Naive thymus-derived CD8-positive, alpha-beta T cell (primary cell): ENCODE results near the gene COL5A1. TPM values are rescaled to one million over a fixed set of nuclear protein-coding genes. Genes with fewer than 3 reads are reported as not detected.

Experiments used
- ATAC-seq, 2 donors: fragments of 150-1000 bp; cut with Tn5 transposase in 1 of 2; sonication (Bioruptor Pico), chemical (Tn5 transposase) in 1 of 2; 1 replicate in 1 of 2; 2 replicates in 1 of 2; pipeline ENCODE4 v1.10.0; 2021; ENCODE audit warnings: mild to moderate bottlenecking in 2 of 2, moderate library complexity in 2 of 2
- POLR2A ChIA-PET: fragments of 350-600 bp; sonication (Branson Sonifier 250); formaldehyde crosslinking; loops from one replicate; lab custom pipeline; 2021; ENCODE audit warnings: antibody characterized with exemption; lab: Charles Lee
- DNase-seq, 10 donors: peaks; one replicate each; pipeline versions ENCODE4 v3.0.0 to v3.0.0-alpha.2; 2020 to 2022
- H3K27ac Mint-ChIP-seq, 10 donors: one replicate each; pipeline ENCODE4 v1.8.0; 2020 to 2022; ENCODE audit warnings: mild to moderate bottlenecking in 10 of 10, mixed read lengths in 10 of 10, moderate library complexity in 4 of 10, inconsistent platforms in 1 of 10
- H3K27me3 Mint-ChIP-seq, 5 donors: one replicate each; pipeline ENCODE4 v1.8.0; 2021 to 2022; ENCODE audit warnings: mixed read lengths in 5 of 5
- H3K36me3 Mint-ChIP-seq, 3 donors: one replicate each; pipeline ENCODE4 v1.8.0; 2020 to 2022; ENCODE audit warnings: mixed read lengths in 3 of 3, mild to moderate bottlenecking in 2 of 3, inconsistent platforms in 1 of 3
- H3K4me1 Mint-ChIP-seq, 4 donors: one replicate each; pipeline ENCODE4 v1.8.0; 2021 to 2022; ENCODE audit warnings: mixed read lengths in 4 of 4
- H3K4me3 Mint-ChIP-seq, 10 donors: one replicate each; pipeline ENCODE4 v1.8.0; 2020 to 2022; ENCODE audit warnings: mild to moderate bottlenecking in 10 of 10, mixed read lengths in 10 of 10, moderate library complexity in 6 of 10, inconsistent platforms in 1 of 10
- H3K9me3 Mint-ChIP-seq, 9 donors: one replicate each; pipeline ENCODE4 v1.8.0; 2020 to 2022; ENCODE audit warnings: mixed read lengths in 9 of 9, mild to moderate bottlenecking in 3 of 9, inconsistent platforms in 1 of 9, moderate library complexity in 1 of 9
- polyA plus RNA-seq, 3 donors: library from polyadenylated mRNA; unstranded; fragments of 300-500 nt; fragmentation: Illumina TruSeq; gene quantifications; one replicate each; pipeline ENCODE4 v1.2.3, GENCODE V29; 2021
- total RNA-seq, 8 experiments: library from RNA in 2 of 8; stranded (reverse) in 2 of 8; gene quantifications; one replicate each; pipeline ENCODE4 v1.2.3 and lab custom pipeline; 2021 to 2026

Gene COL5A1
- total and polyA plus RNA-seq, 5 experiments from 2014 or later: 0.26 TPM; not detected in 4

DNA sequence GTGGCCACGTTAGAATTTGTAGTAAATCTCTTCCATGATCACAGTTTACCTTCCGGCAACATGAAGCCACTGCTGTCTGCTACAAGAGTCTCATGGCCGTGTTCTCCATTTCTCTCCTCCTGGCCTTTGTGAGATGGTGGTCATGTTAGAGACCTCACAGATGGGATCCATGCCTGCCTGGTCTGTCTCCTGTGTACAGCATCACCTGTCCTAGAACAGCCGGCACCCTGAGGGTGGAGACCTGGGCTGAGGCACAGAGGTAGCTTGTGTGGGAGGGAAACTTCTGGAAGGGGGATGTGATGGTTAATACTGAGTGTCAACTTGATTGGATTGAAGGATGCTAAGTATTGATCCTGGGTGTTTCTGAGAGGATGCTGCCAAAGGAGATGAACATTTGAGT lies 235.9 kb downstream of the COL5A1 start:
- Mint-ChIP-seq H3K36me3 (no peaks in the 10 kb centered on the region), H3K27me3 (peaks cover 0 to 8% (median 5%) of the 10 kb centered on the region in 5 donors), H3K27ac (peak overlapping the region in 1 of 10 donors; percentile 72), H3K4me3 (no peak overlapping the region), H3K4me1 (no peaks in the 10 kb centered on the region), H3K9me3 (peaks cover 0 to 7% (median 0%) of the 10 kb centered on the region in 9 donors)
- POLR2A ChIA-PET: no interaction called here
- DNase-seq: no peak
- no peak for ATAC-seq

DNA sequence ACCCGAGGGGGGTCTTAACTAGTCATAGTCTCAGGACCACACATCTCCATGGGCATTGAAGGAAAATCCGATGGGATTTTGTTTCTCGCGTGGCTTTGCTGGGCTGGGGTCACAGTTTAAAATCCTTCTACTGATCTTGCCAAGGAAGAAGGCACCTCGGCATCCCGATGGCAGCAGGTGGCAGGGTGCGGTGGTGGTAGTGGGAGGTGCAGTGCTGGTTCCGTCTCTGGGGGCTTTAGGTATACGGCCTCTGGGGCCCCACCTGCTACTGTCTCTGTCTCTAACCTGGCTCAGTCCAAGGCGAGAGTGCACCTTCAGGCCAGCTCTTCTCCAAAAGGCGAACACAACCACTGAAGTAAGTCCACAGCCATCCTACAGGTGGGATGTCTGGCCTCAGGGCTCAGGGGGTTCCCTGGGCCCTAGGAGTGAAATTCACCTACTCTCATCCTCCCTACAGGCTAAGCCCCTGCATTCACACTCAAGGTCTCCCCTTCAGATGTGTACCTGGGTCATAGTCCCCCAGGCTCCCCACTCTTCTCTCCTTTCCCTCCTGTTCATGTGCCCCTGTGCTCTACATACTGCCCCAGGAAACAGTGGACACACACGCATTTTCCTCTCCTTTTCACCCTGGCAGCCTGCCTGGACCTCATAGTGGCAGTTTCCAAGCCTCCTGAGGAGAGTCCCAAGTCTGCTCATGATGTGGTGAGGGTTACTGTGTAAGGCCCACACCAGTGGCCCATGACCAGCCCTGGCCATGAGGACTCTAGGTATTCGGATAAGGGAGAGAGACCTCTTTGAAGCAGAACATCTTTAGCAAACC lies 238.3 kb downstream of the COL5A1 start:
- no peaks in the 10 kb centered on the region for H3K4me1 Mint-ChIP-seq

DNA sequence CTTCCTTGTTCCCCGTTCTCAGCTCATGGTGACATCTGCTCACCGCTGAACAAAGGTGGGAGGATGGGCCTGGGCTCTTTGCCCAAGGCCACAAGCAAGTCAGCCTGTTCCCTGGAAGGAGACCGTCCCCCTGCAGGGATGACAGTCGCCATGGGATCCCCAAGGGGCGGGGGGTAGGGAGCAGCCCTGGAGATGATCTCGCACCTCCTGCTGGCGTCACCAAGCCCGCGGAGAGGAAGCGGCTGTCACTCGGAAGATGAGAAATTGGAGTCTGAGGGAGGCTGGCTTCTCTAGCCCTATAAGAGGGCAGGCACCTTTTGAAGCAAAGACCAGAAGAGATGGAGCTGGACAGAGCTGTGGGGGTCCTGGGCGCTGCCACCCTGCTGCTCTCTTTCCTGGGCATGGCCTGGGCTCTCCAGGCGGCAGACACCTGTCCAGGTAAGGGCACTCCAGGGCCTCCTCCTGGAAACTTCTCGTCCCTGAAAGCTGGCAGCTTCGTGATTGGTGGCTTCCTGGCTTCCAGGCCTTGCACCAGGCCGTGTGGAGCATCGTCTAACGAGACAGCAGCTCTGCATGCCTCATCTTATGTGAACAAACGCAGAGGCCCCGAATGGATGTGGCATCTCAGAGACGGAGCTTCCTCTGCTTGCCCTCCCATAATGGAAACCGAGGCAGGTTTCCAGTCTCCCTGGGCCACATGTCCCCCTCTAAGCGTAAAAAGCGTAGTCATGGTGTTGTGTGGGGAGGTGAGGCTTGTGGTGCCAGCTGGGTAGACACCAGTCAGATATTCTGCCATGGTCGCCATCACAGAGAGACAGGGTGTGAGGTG lies 239.1 kb downstream of the COL5A1 start, which contains the start of gene FCN2:
Gene FCN2 (plus strand): TSS at position 327 of the 829 bp plus-strand sequence. CDS start 12 bp downstream, at position 339.
- POLR2A ChIA-PET: no interaction called here
- Mint-ChIP-seq H3K36me3 (no peaks in the 10 kb centered on the region), H3K27me3 (peaks cover 0 to 12% (median 5%) of the 10 kb centered on the region in 5 donors), H3K4me3 (no peak within 1 kb of the TSS), H3K27ac (no peak within 1 kb of the TSS), H3K4me1 (no peaks in the 10 kb centered on the region), H3K9me3 (no peaks in the 10 kb centered on the region)
- ATAC-seq (no peak), DNase-seq (no peak)

More for the DNA sequence above, 238.3 kb downstream of the COL5A1 start:
- DNase-seq (no peak), ATAC-seq (no peak)
- H3K36me3 Mint-ChIP-seq: no peaks in the 10 kb centered on the region
- H3K27ac Mint-ChIP-seq: no peak overlapping the region
- H3K9me3 Mint-ChIP-seq: no peaks in the 10 kb centered on the region
- no peak overlapping the region for H3K4me3 Mint-ChIP-seq
- H3K27me3 Mint-ChIP-seq: peaks cover 0 to 12% (median 5%) of the 10 kb centered on the region in 5 donors
- POLR2A ChIA-PET: no interaction called here

DNA sequence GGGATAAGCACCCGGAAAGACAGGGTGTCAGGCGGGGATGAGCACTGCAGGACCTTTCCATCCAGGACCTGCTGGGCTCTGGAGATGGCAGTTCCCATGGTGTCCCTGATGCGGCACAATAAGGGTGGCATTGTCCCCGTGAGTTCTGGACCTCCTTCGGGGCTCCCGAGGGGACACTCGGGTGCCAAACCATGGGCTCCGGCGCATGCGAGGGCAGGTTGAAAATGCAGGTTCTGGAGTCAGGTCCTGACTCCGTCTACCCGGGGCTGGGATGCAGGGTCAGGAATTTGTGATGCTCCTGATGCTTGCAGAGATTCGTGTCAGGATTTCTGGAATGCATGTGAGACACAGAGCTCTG lies 239.7 kb downstream of the COL5A1 start:
- Mint-ChIP-seq H3K27me3 (peaks cover 4 to 12% (median 5%) of the 10 kb centered on the region in 5 donors), H3K36me3 (no peaks in the 10 kb centered on the region), H3K4me3 (no peak overlapping the region), H3K9me3 (no peaks in the 10 kb centered on the region), H3K27ac (no peak overlapping the region), H3K4me1 (no peaks in the 10 kb centered on the region)
- no peak for DNase-seq
- POLR2A ChIA-PET: no interaction called here
- no peak for ATAC-seq

DNA sequence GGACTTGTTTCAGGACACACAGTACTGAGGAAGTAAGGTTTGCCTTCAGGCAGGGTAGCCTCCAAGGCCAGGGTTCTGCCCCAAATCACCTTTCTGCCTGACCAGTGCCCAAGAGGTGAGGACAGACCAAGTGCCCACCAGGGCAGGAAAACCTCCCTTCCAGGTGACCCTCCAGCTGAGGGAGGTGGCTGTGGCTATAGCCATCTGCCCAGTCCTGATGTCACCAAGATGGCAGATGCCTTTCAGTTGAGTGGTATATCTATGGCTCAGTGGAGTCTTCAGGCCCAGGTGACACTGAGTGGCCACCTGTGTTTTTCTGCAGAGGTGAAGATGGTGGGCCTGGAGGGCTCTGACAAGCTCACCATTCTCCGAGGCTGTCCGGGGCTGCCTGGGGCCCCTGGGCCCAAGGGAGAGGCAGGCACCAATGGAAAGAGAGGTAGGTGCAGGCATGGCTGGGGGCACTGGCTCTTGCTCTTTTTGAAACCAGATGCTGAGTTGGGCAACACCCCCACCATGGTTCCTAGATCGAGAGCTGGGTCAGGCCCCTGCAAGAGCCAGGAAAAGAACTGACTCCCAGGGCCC lies 240.7 kb downstream of the COL5A1 start:
- no peak for DNase-seq
- peaks cover 0 to 2% (median 0%) of the 10 kb centered on the region in 4 donors for H3K4me1 Mint-ChIP-seq

DNA sequence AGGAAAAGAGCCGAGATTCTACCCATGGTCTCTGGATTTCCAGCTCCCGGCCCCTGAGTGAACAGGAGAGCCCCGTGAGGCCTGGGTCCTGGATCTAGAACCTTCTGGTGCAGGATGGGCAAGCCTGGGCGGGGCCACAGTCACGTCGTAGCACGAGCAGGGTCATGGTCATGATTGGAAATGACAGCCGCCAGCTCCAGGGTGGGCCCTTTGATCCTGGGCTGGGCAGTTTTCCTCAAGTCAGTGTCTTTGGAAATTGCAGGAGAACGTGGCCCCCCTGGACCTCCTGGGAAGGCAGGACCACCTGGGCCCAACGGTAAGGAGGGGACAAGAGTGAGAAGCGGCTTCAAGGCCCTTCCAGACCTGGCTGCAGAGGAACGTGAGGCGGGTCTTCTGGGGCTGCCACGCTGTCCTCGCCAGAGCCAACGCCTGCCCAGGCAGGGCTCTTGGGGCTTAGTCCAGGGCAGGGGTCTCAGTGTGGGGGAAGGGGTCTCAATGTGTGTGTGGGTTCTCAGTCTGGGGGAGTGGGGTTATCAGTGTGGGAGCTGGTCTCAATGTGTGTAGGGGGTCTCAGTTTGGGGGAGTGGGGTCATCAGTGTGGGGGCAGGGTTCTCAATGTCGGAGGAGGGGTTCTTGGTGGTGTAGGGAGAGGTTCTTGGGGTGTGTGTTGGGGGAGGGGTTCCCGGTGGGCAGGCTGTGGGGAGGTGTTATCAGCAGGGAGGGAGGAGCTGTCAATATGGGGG lies 241.6 kb downstream of the COL5A1 start:
- no peak for DNase-seq
- POLR2A ChIA-PET: no interaction called here
- H3K4me3 Mint-ChIP-seq: no peak overlapping the region
- H3K4me1 Mint-ChIP-seq: peaks cover 0 to 4% (median 3%) of the 10 kb centered on the region in 4 donors
- ATAC-seq: no peak
- H3K9me3 Mint-ChIP-seq: no peaks in the 10 kb centered on the region
- peaks cover 6 to 15% (median 7%) of the 10 kb centered on the region in 5 donors for H3K27me3 Mint-ChIP-seq
- H3K36me3 Mint-ChIP-seq: no peaks in the 10 kb centered on the region
- H3K27ac Mint-ChIP-seq: no peak overlapping the region

More for the DNA sequence above, 240.7 kb downstream of the COL5A1 start:
- Mint-ChIP-seq H3K36me3 (no peaks in the 10 kb centered on the region), H3K4me3 (no peak overlapping the region), H3K9me3 (no peaks in the 10 kb centered on the region), H3K27ac (no peak overlapping the region), H3K27me3 (peaks cover 6 to 13% (median 8%) of the 10 kb centered on the region in 5 donors)
- no peak for ATAC-seq
- POLR2A ChIA-PET: no interaction called here

DNA sequence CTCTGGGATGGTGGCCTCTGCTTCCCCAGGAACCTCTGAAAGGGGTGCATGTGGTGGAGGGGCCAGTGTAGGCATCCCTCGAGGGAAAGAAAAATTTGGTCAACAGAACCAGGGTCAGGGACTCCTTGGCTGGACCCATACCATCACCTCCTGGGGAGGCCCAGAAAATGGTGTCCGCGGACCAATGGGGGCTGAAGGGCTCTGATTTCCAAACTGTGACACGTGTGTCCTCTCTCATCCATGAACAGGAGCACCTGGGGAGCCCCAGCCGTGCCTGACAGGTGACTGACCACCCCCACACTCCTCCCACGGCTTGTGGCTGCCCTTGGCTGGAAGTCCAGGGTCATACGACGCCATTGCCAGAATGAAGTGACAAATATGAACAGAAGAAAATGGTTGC lies 242.9 kb downstream of the COL5A1 start:
- Mint-ChIP-seq H3K9me3 (no peaks in the 10 kb centered on the region), H3K36me3 (no peaks in the 10 kb centered on the region), H3K27ac (no peak overlapping the region), H3K4me3 (no peak overlapping the region), H3K4me1 (peaks cover 0 to 4% (median 3%) of the 10 kb centered on the region in 4 donors), H3K27me3 (peaks cover 4 to 15% (median 7%) of the 10 kb centered on the region in 5 donors)
- DNase-seq (no peak), ATAC-seq (no peak)
- POLR2A ChIA-PET: no interaction called here

DNA sequence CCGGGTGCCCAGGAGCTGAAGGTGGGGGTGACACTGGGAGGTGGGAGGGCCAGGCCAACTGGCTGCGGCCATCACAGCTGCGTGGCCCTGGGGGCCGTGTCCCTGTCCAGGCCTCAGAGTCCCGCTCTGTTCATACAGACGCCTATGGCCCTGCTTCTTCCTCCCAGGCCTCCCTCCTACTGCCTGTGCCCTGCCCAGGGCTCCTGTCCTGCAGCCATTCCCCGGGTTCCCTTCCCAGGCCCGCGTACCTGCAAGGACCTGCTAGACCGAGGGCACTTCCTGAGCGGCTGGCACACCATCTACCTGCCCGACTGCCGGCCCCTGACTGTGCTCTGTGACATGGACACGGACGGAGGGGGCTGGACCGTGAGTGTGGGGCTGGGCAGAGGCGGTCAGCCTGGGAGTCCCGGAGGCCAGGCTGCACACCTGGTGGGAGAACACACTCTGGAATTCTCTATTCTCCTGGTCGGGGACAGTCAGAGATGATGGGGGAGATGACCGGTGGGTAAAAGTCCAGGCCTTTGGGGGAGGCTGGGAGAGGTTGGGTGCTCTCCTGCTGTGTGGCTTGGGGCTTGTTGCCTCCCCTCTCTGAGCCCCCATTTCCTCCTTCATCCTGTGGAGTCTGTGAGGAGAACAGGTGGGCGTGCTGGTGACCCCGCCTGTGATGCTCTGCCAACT lies 243.5 kb downstream of the COL5A1 start:
- no peak overlapping the region for H3K27ac Mint-ChIP-seq
- H3K4me3 Mint-ChIP-seq: no peak overlapping the region
- no peaks in the 10 kb centered on the region for H3K36me3 Mint-ChIP-seq
- POLR2A ChIA-PET: no interaction called here
- DNase-seq (no peak), ATAC-seq (no peak)
- peaks cover 0 to 4% (median 3%) of the 10 kb centered on the region in 4 donors for H3K4me1 Mint-ChIP-seq
- peaks cover 2 to 14% (median 7%) of the 10 kb centered on the region in 5 donors for H3K27me3 Mint-ChIP-seq
- no peaks in the 10 kb centered on the region for H3K9me3 Mint-ChIP-seq

DNA sequence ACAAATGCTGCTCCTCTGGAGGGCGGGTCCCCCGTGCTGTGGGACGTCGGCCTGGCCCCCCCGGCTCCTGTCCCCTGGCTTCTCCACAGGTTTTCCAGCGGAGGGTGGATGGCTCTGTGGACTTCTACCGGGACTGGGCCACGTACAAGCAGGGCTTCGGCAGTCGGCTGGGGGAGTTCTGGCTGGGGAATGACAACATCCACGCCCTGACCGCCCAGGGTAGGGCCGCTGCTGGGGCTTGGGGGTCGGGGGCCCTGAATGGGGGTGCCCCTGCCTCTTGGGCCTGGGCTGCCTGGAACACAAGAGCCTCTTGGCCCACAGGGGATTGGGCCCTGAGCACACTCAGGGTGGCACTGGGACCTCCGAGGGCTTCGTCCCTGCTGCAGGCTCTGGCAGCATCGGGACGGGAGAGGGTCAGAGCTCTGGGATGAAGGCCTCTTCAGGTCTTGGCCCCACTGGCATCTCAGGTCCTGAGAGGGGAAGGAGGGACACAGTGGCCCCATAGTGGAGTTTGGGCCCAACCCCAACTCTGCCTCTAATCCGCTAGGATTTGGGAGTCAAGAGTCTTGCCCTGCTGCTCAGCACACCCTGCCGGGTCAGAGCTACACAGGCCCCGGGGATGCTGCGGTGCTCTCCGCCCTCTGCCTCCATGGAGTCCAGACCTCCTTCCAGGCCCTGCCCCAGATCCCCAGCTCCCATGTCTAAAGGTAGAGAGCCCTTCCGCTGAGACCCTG lies 244.2 kb downstream of the COL5A1 start:
- H3K36me3 Mint-ChIP-seq: no peaks in the 10 kb centered on the region
- DNase-seq: no peak

DNA sequence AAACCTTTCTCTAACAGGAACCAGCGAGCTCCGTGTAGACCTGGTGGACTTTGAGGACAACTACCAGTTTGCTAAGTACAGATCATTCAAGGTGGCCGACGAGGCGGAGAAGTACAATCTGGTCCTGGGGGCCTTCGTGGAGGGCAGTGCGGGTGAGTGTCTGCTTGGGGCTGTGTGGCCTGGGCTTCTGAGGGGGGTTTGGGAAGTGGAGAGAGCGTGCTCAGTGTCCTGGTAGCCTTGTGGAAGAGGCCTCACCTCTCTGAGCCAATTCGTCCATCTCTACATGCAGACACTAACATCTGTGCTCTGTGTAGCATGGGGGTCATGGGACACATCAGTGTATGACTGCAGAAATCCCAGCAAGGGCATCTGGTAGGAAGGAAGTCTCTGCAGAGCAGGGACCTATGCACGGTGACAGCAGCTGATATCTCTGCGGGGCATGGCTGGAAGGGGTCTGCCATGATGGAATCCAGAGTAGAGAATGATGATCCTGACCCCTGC lies 244.9 kb downstream of the COL5A1 start:
- Mint-ChIP-seq H3K27ac (no peak overlapping the region), H3K4me1 (peaks cover 0 to 9% (median 3%) of the 10 kb centered on the region in 4 donors), H3K36me3 (no peaks in the 10 kb centered on the region), H3K27me3 (peaks cover 2 to 13% (median 10%) of the 10 kb centered on the region in 5 donors), H3K9me3 (no peaks in the 10 kb centered on the region), H3K4me3 (no peak overlapping the region)
- POLR2A ChIA-PET: no interaction called here
- no peak for ATAC-seq
- DNase-seq: no peak

More for the DNA sequence above, 244.2 kb downstream of the COL5A1 start:
- no peak for ATAC-seq
- Mint-ChIP-seq H3K9me3 (no peaks in the 10 kb centered on the region), H3K4me3 (no peak overlapping the region), H3K27me3 (peaks cover 2 to 10% (median 7%) of the 10 kb centered on the region in 5 donors), H3K4me1 (peaks cover 0 to 4% (median 3%) of the 10 kb centered on the region in 4 donors), H3K27ac (no peak overlapping the region)
- POLR2A ChIA-PET: no interaction called here

DNA sequence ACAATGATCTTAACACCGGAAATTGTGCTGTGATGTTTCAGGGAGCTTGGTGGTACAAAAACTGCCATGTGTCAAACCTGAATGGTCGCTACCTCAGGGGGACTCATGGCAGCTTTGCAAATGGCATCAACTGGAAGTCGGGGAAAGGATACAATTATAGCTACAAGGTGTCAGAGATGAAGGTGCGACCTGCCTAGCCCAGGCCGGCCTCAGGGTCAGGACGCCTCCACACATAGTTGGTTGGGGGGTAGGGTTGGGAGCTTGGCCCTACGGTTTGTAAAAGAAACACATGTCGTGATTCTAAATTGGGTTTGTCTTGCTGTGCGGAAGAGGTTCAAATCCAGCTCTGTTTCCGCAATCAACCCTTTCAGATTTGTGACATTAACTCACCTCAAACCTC lies 245.6 kb downstream of the COL5A1 start:
- POLR2A ChIA-PET: no interaction called here
- Mint-ChIP-seq H3K4me3 (no peak overlapping the region), H3K27me3 (peaks cover 4 to 20% (median 10%) of the 10 kb centered on the region in 5 donors), H3K9me3 (no peaks in the 10 kb centered on the region), H3K36me3 (no peaks in the 10 kb centered on the region), H3K4me1 (peaks cover 0 to 11% (median 3%) of the 10 kb centered on the region in 4 donors), H3K27ac (no peak overlapping the region)
- ATAC-seq (no peak), DNase-seq (no peak)
